NCI-H748 (cell line): ENCODE results near the gene SUSD5.

Experiments used
- DNase-seq: peaks from one replicate; lab custom pipeline; 2025; ENCODE audit not compliant: unreplicated experiment; lab: John Stamatoyannopoulos, UW

Gene SUSD5

DNA sequence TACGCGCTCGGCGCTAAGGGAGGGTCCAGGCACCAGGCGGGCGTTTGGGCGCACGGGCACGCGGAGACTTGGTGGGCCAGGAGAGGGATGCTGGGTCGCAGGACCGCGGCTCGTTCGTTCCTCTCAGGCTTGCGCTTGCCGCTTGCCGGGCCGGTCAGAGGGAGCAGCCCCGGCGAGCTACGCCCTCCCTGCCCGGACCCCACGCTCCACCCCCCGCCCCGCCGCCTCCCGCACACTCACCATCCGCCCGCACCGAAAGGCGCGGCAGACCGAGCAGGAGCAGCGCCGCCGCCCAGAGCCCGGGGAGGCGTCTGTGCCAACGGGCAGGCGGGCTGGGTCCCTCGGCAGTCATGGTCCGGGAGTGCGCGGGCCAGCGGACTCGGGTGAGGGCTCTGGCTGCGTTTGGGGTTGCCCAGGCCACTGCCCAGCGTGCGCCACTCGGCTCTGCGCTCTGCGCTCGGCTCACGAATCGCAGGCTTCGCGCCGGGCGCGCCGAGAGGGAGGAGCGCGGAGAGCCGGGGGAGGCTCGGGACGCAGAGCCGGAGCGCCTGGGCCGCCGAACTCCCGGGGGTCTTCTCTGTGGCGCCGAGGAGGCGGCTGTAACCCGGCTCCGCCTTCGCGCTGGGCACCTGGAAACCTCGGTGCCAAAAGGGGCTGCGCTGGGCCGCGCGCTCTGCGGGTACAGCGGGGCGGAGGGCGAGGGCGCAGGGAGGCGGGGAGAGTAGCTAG, at the start of gene SUSD5:
Gene SUSD5 (minus strand): TSS at position 365 of the 729 bp plus-strand sequence. CDS start 13 bp downstream, at position 352.
- DNase-seq: peak; percentile 58

DNA sequence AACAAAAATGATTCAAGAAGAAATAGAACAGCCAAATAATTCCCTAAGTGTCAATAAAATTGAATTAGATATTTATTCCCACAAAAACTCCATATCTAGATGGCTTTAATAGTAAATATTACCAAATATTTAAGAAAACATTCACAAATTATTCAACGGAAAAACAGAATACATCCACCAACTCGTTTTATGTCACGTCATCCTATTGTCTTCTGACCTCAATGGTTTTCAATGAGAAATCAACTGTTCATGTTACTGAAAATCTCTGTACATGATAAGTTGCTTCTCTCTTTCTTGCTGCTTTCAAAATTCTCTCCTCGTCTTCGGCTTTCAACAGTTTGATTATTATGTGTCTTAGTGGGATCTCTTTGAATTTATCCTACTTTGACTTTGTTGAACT, 41.5 kb upstream of the SUSD5 start:
- DNase-seq: no peak

DNA sequence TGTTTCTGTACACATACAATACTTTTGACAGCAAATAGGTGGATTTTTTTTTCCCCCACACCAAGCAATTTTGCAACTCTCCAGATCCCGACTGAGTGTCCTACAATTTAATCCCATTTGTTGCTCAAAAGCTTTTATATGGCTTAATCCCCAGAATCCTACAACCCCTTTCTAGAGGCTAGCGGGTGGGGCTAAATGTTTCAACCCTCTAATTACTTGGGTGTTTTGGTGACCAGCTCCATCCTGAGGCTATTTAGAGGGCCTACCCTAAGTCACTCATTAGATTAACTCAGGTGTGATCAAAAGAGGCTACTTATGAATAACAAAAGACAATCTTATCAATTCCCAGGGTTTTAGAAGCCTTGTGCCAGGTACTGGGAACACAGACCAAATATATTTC, 37.6 kb upstream of the SUSD5 start:
- DNase-seq: peak; percentile 2

DNA sequence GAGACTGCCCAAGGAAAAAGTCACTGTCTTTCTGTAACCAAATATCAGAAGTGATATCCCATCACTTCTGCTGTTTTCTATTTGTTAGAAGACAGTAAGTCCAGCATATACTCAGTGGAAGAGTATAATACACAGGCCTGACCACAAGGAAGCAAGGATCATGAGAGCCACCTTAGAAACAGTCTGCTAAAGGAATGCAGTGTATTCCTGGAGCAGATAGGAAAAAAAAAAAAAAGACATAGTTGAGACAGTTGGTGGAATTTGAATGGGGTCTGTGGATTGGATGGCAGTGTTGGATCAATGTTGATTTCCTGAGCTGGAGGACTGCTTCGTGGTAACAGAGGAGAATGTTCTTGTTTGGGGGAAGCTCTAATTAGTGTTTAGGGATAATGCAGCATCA, 32.1 kb upstream of the SUSD5 start:
- no peak for DNase-seq

DNA sequence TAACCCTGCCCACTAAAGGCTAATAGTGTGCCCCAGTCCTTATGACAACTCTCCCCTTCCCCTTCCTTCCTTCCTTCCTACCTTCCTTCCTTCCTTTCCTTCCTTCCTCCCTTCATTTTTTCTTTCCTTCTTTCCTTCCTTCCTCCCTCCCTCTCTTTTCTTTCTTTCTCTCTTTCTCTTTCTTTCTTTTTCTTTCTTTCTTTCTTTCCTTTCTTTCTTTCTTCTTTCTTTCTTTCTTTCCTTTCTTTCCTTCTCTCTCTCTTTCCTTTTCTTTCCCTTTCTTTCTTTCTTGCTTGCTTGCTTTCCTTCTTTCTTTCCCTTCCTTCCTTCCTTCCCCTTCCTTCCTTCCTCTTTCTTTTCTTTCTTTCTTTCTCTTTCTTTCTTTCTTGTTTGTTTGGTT, 28.2 kb upstream of the SUSD5 start:
- no peak for DNase-seq

DNA sequence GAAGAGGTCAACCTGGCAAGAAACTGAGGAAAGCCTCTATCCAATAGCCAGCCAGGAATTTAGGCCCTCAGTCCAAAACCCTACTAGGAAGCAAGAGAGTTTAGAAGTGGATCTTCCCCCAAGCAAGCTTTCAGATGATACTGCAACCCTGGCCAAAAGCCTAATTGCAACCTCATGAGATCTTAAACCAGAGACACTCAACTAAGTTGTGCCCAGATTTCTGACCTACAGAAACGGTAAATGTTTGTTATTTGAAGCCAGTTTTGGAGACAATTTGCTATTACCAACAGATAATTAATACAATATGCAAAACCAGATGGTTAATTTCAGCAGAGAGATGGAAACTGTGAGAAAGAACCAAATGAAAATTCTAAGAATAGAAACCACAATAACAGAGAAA, 21.7 kb upstream of the SUSD5 start:
- DNase-seq: no peak

DNA sequence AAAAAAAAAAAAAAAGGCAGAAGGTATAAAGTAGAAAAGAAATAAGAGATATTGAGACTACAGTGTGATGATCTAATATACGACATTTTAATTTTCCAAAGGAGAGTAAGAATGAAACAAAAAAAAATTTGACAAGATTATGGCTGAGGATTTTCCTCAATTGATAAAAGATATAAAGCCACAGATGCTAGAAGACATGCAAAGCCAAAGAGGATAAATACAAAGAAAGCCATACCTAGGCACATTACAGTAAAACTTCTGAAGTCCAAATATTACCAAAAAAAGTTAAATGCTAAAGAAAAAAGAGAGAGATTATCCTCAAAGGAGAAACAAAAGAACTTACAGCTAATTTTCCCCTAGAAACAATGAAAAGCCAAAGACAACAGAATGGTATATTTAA, 20.3 kb upstream of the SUSD5 start:
- no peak for DNase-seq

DNA sequence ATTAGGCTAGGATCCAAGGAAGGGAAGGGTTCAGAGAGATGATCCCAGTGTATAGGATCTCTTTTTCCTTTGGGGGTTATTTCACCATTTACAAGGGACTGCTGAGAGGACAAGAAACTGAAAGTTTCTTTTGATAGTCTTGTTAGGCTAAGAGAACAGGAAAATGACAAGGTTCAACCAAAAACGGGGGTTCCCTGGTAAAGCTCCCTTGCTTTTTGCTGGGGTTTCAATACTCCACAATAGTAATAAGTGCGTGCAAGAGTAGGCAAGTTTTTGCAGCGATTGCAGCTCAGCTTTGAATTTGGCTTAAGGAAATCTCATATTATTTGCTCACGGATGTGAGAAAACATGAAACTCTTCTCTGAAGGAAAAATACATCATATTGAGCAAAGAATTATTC, 18.8 kb upstream of the SUSD5 start:
- DNase-seq: no peak

DNA sequence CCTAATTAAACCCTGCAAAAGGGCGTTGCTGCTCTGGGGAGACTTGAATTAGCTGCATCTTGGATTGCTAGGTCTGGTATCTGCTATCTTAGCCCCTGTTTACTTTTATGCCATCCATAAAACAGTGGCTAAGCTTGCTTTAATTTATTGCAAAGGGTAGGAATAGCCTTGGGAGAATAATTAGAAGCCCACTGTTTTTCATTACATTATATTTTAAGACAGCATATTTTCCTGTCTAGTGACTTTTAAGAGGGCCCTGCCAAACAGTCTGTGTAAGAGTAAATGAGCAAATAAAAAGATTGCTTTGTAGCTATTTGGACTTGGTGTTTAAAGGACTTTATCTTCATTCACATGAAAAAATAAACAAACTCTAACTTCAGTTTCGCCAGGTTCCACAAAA, 17.4 kb upstream of the SUSD5 start:
- DNase-seq: no peak

DNA sequence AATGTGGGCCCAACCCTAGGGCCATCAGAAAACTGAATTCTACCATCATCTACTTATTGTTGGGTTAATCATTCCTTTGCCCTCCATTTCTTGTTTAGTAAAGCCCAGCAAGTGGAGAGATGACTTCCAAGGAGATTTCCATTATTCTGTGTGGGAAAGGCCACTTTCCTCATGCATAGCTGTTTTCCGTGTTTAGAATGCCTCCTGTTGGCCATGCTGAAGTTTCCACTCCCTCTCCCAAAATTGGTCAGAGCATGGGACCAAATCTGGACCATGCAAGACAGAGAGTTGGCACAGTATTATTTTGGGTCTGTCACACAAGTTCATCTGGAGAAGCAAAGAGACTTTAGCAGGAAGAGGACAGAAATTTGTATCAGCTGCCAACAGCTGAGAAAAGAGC, 15.3 kb upstream of the SUSD5 start:
- DNase-seq: no peak

DNA sequence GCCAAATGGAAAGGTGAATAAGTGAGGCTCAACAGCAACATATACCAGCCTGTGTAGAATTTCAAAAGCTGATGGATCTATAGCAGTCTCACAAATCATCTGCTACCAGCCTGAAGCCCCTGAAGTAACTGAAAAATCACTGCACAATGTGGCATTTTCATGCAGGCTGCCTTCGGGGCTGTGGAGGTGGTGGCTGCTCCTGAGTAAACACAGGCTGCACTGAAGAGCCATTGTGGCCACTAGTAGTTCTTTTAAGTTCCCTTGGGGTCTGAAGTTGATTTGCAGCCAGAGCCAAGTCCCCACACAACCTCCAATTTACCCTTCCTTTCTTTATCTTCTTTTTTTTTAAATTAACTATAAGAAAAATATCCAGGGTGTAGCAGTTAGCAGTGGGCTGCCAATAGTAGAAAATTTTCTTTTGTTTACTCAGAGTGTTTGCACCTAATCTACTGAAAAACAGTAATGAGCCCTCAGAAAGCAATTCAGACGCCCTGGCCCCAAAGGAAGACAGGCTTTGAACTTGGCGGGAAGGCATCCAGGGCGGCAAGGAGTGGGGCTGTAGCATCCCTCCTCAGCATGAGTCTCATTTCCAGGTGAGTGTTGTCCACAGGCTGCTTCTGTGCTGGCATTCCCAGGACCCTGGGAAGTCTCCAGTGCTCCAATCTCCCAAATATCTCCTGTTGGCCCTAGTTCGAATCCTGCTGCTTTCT, 13.3 kb upstream of the SUSD5 start:
- peak; percentile 8 for DNase-seq

DNA sequence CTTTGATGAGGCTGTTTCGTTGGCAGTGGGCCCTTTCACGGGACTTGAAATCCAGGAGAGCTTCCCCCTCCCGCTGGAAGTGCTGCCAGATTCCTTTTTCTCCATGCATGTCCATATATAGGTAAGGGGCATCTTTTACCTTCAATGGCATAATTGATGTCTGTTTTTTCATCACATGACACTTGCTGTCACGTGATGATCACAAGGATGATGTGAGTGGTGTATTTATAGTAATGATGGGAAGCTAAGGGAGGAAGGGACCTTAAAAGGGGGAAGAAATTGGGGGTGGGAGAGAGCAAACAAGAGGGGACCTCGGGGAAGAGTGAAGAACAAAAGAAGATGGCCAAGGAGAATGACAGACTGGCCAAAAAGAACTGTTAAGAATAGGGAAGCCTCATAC, 11.3 kb upstream of the SUSD5 start:
- DNase-seq: no peak

DNA sequence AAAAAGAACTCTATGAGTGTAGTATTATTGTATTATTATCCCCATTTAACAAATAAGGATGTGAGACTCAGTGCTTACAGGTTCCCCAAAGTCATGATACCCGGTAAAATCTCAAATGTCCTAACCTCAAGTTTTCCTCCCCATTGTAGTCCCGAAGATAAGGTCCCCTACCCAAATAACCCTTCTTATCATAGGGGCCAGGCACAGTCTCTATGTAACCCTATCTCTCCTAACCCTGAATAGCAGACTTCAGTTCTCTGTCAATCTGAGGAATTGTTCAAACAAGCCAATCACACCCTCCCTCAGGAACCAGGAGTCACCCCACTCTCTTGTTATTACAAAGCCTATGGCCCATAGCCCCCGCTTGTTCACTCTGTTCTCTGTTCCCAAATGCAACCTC, 10.5 kb upstream of the SUSD5 start:
- DNase-seq: no peak

DNA sequence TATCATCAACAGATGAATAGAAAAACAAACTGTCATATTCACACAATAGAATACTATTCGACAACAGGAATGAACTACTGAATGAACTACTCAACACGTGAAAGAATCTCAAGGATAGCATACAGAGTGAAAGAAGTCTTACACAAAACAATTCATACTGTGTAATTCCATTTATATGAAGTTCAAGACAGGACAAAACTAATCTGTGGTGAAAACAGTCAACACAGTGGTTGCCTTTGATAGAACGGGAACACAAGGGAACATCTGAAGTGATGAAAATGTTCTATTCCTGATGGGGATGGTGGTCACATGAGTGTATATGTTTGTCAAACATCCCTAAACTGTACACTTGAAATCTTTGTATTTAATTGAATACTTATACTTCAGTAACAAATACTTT, 2.6 kb upstream of the SUSD5 start:
- no peak for DNase-seq

DNA sequence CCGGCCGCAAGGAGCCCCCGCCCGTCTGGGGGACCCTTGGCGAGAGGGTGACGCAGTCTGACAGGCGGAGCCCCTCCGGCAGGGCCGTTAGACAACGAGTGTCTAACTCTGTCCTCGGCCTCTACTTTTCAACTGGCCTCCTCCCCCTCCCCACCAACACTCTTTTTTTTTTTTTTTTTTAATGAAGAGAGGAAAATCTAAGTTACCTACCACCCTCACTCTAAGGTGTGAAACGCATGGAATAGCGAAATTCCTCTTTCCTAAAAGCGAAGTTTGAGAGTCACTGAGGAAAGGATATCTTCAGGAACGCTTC, 521 bp upstream of the SUSD5 start:
- no peak for DNase-seq

DNA sequence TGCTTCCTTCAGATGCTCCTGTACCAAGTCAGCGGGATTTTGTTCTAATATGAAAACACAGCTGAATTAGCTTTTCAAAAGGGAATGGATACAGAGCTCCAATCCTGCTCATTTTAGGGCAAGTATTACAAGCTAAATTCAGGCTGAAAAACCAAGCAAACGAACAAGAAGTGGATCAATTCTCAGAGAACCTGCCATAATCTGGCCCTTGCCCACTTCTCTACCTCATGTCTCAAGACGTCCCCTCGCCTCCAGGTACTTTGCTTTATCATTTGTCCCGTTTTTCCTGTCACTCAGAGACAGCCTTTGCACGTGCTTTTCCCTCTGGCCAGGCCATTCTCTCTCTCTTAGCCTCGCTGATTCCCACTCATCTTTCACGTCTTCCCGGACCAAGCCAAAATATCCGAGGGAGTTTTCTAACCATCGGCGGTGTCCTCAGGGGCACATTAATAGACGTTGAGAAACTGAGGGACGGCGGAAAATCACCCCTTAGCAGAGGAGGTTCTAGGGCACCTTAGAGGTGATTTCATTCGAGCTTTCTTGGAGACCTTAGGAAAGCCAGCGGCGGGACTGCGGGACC, 654 bp downstream of the SUSD5 start:
- peak; percentile 16 for DNase-seq

DNA sequence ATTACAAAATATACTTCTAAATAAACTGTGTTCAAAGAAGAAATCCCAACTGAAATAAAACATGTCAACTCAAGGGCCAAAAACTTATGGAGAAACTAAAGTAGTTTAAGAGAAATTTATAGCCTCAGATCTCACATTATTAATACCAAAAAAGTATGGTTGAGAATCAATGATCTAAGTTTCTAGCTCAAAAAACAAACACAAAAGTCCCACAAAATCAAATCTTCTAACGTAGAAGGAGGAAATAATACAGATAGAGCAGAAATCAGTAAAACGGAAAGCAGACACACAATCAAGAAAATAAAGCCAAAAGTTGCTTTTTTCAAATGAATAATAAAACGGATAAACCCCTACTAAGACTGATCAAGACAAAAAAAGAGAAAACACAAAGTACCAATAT, 2.9 kb downstream of the SUSD5 start:
- DNase-seq: no peak

DNA sequence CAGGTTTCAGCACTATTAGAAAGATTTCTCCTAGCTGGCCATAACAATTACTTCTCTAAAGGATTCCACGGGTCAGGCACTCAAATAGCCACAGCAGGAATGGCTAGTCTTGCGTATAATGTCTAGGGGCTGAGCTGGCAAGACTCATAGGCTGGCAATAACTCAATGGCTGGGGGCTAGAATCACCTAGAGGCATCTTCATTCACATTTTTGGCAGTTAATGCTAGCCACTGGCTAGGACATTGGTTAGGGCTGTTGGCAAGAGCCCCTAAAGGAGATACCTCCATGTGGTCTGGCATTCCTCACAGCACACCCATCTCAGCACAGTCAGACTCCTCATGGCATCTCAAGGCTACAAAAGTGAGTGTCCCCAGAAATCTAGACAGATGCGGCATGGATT, 6.2 kb downstream of the SUSD5 start:
- no peak for DNase-seq

DNA sequence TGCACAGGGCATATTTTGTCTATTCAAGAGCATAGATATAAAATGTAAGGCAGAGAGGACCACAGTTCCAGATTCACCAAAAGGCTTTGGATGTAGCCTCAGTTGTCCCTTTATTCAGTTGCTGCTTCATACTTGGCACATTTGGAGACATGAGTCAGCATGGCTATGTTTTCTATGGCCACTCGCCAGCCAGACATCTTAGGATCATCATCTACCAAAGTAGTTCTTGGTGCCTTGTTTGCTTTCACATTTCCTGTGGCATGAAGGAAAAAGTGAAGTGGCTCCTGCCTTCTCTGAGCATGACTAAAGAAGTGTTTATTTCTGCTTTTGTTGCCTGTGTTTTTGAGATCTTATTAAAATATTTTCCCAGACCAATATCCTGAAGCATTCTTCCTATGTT, 7.2 kb downstream of the SUSD5 start:
- DNase-seq: no peak

DNA sequence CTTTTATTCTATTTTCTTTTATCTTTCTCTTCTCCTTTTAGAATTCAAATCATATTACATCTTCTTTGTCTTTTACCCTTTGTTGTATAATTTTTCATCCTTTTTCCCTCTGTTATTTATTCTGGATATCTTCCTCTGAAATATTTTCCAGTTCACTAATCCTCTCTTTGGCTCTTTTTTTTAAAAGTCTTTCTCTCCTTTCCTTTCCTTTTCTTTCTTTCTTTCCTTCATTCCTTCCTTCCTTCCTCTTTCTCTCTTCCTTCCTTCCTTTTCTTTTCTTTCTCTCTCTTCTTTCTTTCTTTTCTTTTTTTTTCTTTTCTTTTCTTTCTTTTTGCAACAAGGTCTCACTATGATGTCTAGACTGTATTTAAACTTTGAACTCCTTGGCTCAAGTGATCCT, 9.3 kb downstream of the SUSD5 start:
- no peak for DNase-seq

DNA sequence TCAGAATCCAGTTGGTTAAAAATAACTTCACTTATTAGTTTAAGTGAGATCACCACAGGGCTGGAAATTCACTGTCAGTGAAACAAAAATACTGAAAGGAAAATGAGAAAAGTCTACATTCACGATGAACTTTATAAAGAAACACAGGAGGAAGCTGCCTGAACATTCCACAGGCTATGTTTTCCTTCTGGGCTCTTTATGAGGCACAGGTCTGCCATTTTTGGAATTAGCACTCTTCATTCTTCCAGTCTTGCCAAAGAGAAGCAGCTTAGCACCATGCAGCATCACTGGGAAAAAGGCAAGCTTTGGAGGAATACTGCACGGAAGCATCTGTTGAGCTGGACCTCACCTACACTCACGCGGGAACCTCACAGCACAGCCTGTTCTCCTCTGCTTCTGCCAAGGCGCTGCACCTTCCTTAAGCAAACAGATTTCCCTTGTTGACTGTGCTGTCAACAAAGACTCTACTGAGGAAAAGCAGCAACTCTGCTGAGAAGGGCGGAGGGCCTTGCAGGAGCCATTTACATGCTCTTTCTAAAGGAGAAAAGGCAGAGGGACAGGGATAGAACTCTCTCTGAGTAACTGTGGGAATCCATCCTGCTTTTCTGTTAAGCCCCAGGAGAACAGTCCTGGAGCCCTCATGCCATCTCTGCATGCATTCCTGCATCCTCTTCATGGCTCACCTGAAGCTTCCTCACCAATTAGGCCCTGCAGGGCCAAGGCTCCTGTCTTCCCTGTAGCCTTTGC, 15.7 kb downstream of the SUSD5 start:
- peak; percentile 0 for DNase-seq

DNA sequence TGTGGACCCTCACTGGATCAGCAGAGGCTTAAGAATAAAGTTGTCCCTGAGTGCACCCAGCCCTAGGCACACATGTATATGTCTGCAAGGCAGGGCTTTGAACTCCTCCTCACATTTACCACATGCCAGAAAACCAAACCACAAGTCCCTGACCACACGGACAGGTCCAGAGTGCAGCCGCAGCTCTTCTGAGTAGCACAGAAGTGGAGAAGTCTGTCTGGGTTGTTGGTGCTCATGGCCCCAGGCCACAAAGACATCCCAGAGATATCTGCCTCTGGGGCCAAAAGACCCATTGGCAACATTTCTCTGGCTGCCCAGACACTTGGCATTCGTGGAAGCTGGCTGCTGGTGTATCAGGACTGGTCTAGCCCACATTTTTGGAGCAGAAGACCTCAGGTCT, 17.4 kb downstream of the SUSD5 start:
- no peak for DNase-seq
